HFF-Myc (cell line): Measurements from ENCODE around the gene GHDC.

Source experiments
- DNase-seq: peaks from one replicate; pipeline ENCODE4 v3.0.0-alpha.2; 2011; ENCODE audit warnings: low read depth; ENCODE audit errors: extremely low read depth
- H3K4me3 ChIP-seq: replicated peaks from 2 replicates; pipeline ENCODE4 v1.5.1; 2011; ENCODE audit warnings: low read depth, mild to moderate bottlenecking, control low read depth, low read length
- TF ChIP-seq, protein P1 (sequence below): IDR thresholded peaks from 2 replicates; pipeline ENCODE4 v1.5.1; 2012; ENCODE audit warnings: mild to moderate bottlenecking, low read depth, low read length, control low read depth; ENCODE audit errors: missing control alignments

Gene GHDC

DNA sequence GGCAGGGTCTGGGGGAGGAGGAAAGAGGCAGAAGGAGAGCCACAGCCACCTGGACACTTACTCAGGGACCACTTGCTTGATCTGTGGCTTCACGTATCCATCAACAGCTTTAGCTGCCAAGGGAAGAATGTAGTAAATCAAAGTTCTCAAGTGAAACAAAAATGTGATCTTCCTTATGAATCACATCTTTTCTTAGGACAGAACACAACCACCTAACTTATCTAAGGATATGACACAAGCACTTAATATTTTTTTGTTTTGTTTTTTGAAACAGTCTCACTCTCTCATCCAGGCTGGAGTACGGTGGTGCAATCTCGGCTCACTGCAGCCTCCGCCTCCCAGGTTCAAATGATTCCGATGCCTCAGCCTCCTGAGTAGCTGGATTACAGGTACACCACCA is 8.4 kb upstream of the GHDC start:
- TF ChIP-seq, protein P1, sequence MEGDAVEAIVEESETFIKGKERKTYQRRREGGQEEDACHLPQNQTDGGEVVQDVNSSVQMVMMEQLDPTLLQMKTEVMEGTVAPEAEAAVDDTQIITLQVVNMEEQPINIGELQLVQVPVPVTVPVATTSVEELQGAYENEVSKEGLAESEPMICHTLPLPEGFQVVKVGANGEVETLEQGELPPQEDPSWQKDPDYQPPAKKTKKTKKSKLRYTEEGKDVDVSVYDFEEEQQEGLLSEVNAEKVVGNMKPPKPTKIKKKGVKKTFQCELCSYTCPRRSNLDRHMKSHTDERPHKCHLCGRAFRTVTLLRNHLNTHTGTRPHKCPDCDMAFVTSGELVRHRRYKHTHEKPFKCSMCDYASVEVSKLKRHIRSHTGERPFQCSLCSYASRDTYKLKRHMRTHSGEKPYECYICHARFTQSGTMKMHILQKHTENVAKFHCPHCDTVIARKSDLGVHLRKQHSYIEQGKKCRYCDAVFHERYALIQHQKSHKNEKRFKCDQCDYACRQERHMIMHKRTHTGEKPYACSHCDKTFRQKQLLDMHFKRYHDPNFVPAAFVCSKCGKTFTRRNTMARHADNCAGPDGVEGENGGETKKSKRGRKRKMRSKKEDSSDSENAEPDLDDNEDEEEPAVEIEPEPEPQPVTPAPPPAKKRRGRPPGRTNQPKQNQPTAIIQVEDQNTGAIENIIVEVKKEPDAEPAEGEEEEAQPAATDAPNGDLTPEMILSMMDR: no peak
- no peak overlapping the region for H3K4me3 ChIP-seq
- no peak for DNase-seq

DNA sequence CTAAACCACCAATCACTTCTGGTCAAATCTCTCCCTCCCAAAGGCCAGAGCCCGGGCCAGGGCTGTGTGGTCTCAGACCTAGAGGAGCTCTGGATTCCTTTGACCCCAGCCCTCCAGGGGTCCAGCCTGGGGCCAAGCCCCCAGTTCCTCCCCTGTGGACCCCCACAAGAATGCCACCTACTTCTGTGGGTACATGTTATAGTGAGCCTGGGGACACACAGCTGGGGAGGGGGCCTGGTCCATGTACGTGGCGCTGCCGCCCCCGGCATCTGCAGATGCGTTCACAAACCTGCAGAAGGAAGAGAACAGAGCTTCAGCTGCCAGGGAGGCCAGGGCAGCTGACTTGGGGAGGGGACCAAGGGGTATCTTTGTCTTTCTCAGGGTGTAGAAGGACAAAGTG is 7.9 kb upstream of the GHDC start:
- DNase-seq: no peak
- H3K4me3 ChIP-seq: no peak overlapping the region
- TF ChIP-seq, protein P1: no peak

DNA sequence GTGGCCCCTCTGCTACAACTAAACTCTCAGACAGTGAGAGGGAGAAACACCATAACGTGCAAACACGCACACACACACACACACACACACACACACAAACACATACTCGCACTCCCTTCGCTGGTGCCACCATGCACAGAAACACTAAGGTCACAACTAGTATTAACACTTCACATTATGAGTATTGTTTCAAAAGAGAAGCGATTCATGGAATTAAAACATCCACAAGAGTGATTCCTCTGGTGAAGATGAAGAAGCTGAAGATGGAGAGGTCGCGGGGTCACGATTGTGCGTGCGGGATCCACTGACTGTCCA is 7.1 kb upstream of the GHDC start:
- H3K4me3 ChIP-seq: no peak overlapping the region
- no peak for DNase-seq
- TF ChIP-seq, protein P1: no peak

DNA sequence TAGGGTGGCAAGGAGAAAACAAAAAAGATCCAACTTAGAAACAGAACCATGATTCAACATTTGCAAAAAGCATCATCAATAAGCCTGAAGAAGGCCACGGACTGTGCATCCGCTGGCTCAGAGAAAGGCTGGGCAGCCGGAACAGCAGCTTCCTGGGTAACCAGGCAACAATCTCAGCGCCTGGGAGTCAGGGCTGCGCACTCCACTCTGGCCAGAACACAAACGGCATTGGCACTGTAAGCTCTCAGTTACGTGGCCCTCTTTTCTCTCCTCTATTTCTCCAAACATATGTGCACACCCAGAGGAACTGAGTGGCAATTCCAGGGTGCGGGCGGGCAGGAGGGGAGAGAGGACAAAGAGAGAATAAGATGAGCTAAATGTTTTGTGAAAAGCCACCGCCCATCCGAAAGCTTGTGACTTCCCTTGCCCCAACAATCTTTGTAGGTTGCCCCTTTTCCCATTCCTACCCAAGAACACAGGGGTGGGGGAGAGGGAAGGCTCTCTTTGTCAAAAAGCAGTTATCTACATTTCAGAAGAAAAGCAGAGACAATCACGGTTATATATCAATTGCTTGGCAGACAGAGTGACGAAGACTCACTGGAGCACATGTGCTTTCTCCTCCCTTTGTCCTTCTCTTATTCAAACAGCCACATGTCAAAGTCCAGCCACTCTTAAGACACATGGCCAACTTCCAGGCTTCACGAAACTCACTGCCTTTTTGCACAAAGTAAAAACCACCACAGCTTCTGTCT is 6.6 kb upstream of the GHDC start:
- TF ChIP-seq, protein P1: no peak
- no peak overlapping the region for H3K4me3 ChIP-seq
- no peak for DNase-seq

DNA sequence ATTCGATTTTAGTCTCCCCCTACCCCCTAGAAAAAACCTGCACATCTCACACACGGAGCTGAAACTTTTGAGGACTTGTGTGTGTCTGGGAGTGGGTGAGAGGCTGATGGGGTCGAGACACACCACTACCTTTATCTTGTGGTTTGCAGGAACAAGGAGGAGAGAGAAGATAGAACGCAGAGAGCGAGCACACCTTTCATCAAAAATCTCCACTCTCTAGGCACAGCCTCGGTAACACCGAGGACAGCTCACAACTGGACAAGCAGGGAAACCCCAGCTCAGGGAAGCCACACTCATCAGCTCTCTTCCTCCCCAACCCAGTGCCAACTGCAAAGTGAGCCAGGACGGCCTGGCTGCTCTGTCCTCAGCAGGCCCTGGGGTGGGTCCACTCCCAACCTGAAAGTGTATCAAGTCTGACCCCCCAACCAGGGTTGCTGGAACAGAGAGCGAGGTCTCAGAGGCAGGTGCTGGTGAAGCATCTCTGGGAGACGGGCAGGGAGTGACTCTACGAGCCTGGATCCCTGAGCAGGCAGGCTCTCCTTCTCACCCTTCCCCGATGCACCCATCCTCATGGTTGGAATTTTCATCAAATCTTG is 5.2 kb upstream of the GHDC start:
- TF ChIP-seq, protein P1: no peak
- no peak for DNase-seq
- H3K4me3 ChIP-seq: no peak overlapping the region

DNA sequence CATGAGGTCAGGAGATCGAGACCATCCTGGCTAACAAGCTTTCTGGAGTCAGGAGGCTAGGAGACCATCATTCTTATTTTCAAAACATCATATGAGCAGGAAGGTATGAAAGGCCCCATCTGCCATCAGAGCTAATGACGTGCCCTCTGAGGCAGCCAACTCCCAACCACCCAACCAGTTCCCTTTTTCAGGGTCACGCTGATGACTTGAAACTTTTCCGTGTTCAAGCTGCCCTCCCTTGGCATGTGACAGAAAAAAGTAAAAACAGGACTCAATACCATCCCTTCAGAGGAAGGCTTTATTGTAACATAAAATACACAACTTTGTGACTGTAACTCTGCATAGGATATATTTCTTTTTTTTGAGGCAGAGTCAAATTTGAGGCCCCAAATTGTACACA is 4.6 kb upstream of the GHDC start:
- TF ChIP-seq, protein P1: no peak
- no peak for DNase-seq
- no peak overlapping the region for H3K4me3 ChIP-seq
